ENCODE measurements around the gene CRTAP. TPM values are rescaled to one million over a fixed set of nuclear protein-coding genes. Genes with fewer than 3 reads are reported as not detected.

Gene CRTAP
- total RNA-seq, 6 experiments from 2014 or later = 33.1 to 54.9 (median 46.8) TPM

DNA sequence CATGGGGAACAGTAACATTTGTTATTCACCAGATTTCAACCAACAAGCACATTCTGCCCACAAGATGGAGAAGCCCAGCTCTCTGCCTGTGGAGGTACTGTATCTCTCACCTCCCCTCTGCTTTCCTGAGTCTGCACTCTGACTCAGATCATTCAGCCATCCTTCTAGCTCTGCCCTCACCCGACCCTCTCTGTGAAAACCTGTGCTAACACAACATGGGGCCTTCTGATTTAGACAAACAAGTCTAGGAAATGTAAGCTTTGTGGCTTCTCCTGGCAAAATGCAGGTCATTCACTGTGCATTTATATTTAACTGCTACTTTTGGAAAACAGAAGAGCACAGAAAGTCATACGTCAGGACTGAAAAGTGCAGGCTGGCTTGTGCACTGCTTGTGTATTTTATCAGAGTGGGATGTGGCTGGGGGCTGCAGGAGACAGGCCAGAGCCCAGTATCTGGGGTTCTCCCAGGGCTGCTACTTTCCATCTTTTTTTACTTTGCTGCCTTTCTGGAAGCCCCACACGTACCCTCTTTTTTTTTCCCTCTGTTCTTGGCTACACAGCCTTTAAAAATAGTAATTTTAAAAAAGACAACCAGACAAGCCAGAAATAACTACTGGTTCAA is 54.0 kb downstream of the CRTAP start:
- intact Hi-C loops (cut with DNase I) = no loop called here
- WGBS (ENCODE audit: insufficient coverage, low coverage, low lambda C conversion rate, missing lambda C conversion rate) = 44% methylated on average over 2 of the region's 3 CpGs
- H3K27ac ChIP-seq = no peak overlapping the region

DNA sequence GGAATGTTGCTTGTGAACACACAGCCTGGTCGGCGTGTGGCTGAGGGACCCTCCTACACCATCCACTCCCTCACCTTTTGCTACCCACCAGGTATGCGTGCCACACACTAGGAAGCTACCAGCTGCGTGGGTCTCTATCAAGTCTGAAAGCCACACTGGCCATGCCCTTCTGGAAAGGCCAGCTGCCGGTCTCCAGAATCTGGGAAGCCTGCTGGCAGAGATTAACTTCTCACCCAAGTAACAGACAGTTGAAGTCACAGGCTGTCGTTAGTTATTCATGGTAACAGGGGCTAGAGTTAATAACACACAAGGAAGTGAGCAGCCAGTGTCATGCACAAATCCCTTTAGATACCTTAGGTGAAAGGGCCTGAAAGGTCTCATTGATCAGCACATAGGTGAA is 56.7 kb downstream of the CRTAP start:
- DNase-seq = no peak
- TF ChIP-seq, protein P1, sequence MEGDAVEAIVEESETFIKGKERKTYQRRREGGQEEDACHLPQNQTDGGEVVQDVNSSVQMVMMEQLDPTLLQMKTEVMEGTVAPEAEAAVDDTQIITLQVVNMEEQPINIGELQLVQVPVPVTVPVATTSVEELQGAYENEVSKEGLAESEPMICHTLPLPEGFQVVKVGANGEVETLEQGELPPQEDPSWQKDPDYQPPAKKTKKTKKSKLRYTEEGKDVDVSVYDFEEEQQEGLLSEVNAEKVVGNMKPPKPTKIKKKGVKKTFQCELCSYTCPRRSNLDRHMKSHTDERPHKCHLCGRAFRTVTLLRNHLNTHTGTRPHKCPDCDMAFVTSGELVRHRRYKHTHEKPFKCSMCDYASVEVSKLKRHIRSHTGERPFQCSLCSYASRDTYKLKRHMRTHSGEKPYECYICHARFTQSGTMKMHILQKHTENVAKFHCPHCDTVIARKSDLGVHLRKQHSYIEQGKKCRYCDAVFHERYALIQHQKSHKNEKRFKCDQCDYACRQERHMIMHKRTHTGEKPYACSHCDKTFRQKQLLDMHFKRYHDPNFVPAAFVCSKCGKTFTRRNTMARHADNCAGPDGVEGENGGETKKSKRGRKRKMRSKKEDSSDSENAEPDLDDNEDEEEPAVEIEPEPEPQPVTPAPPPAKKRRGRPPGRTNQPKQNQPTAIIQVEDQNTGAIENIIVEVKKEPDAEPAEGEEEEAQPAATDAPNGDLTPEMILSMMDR (IDR thresholded peaks at IDR 0.05) = no peak
- TF ChIP-seq POLR2A (IDR thresholded peaks at IDR 0.05) = no peak
- no peaks in the 10 kb centered on the region for H3K36me3 ChIP-seq
- no peaks in the 10 kb centered on the region for H3K27me3 ChIP-seq
- H3K4me3 ChIP-seq = no peak overlapping the region
- no peak overlapping the region for H3K27ac ChIP-seq
- H3K4me1 ChIP-seq = no peaks in the 10 kb centered on the region
- ATAC-seq = no peak
- WGBS (ENCODE audit: insufficient coverage, low coverage, low lambda C conversion rate, missing lambda C conversion rate) = 74% methylated on average over 4 of the region's 6 CpGs
- H3K9me3 ChIP-seq = no peaks in the 10 kb centered on the region
- intact Hi-C loops (cut with DNase I) = no loop called here

More for the DNA sequence above, 54.0 kb downstream of the CRTAP start:
- no peak for DNase-seq
- Histone ChIP-seq H3K27me3 (no peaks in the 10 kb centered on the region), H3K4me3 (no peak overlapping the region), H3K4me1 (no peaks in the 10 kb centered on the region), H3K36me3 (no peaks in the 10 kb centered on the region), H3K9me3 (no peaks in the 10 kb centered on the region)
- TF ChIP-seq, protein P1 (IDR thresholded peaks at IDR 0.05) = no peak
- no peak for TF ChIP-seq POLR2A (IDR thresholded peaks at IDR 0.05)
- no peak for ATAC-seq

DNA sequence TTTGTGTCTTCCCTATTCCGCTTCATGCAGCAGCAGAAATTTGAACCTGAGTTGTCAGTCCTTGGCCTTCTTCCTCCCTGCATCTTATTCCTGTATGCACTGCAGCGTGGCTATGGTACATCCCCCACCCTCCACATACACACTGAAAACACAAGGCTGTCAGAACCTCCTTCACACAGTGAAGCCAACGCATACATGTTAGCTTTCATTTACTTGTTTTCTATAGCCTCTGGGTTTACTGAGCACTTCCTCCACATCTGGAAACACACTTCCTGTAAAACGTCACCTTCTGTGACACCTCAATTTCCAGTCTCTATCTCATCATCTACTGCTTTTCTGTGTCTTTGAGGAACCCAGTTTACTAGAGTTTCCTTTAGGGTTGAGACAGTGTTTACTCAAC is 57.8 kb downstream of the CRTAP start:
- H3K9me3 ChIP-seq = no peaks in the 10 kb centered on the region
- DNase-seq (no peak), ATAC-seq (no peak)
- TF ChIP-seq, protein P1 (IDR thresholded peaks at IDR 0.05) = no peak
- no peak for TF ChIP-seq POLR2A (IDR thresholded peaks at IDR 0.05)
- intact Hi-C loops (cut with DNase I) = no loop called here
- H3K36me3 ChIP-seq = no peaks in the 10 kb centered on the region
- no peaks in the 10 kb centered on the region for H3K27me3 ChIP-seq
- no peaks in the 10 kb centered on the region for H3K4me1 ChIP-seq
- H3K27ac ChIP-seq = no peak overlapping the region
- no peak overlapping the region for H3K4me3 ChIP-seq
- 65% methylated on average over 4 of the region's 4 CpGs for WGBS (ENCODE audit: insufficient coverage, low coverage, low lambda C conversion rate, missing lambda C conversion rate)

DNA sequence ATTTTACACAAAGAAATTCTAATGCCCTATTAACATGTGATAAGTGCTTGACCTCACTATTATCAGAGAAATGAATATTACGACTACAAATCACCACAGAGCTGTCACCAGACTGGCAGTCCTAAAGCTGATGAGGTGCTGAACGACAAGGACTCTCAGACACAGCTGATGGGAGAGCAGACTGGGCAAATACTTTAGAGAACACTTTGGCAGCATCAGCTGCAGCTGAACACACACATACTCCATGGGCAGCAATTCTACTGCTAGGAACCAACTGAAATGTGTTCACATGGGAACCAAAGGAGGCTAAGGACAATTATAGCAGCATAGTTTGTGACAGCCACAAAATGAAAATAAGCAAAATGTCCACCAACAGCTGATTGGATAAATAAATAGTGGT is 59.3 kb downstream of the CRTAP start:
- DNase-seq = no peak
- TF ChIP-seq, protein P1 (IDR thresholded peaks at IDR 0.05) = no peak
- no peak for TF ChIP-seq POLR2A (IDR thresholded peaks at IDR 0.05)
- Histone ChIP-seq H3K9me3 (no peaks in the 10 kb centered on the region), H3K4me3 (no peak overlapping the region), H3K36me3 (no peaks in the 10 kb centered on the region), H3K4me1 (no peaks in the 10 kb centered on the region), H3K27me3 (no peaks in the 10 kb centered on the region), H3K27ac (no peak overlapping the region)
- 6% methylated on average over 2 of the region's 2 CpGs for WGBS (ENCODE audit: insufficient coverage, low coverage, low lambda C conversion rate, missing lambda C conversion rate)
- intact Hi-C loops (cut with DNase I) = no loop called here
- ATAC-seq = no peak

DNA sequence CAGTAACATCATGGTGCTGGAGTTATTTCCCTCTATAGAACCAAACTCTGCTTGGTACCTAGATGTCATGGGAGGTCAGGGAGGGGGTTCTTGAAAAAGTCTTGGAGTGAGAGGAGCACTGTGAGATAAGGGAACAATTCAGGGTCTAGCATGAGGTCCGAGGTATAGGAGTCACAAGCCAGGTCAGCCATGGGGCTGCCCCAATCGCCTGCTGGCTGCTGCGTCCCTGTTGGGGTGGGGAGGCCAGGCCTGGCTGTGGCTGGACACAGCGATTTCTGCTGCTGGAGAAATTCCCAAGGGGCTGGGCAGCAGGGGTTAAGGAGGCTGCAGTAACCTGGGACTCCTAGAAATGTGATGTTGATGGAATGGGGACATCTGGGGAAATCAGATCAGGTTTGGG is 59.9 kb downstream of the CRTAP start:
- ATAC-seq = no peak
- no peak for TF ChIP-seq POLR2A (IDR thresholded peaks at IDR 0.05)
- TF ChIP-seq, protein P1 (IDR thresholded peaks at IDR 0.05) = no peak
- DNase-seq = no peak
- H3K9me3 ChIP-seq = no peaks in the 10 kb centered on the region
- no peaks in the 10 kb centered on the region for H3K36me3 ChIP-seq
- 50% methylated on average over 2 of the region's 4 CpGs for WGBS (ENCODE audit: insufficient coverage, low coverage, low lambda C conversion rate, missing lambda C conversion rate)
- no peaks in the 10 kb centered on the region for H3K27me3 ChIP-seq
- intact Hi-C loops (cut with DNase I) = no loop called here
- H3K4me3 ChIP-seq = no peak overlapping the region
- no peak overlapping the region for H3K27ac ChIP-seq
- no peaks in the 10 kb centered on the region for H3K4me1 ChIP-seq

Data from right lobe of liver (tissue), 6 donors.